ENCODE data around the gene CIDEC.

The CIDEC gene, protein sequence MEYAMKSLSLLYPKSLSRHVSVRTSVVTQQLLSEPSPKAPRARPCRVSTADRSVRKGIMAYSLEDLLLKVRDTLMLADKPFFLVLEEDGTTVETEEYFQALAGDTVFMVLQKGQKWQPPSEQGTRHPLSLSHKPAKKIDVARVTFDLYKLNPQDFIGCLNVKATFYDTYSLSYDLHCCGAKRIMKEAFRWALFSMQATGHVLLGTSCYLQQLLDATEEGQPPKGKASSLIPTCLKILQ

DNA sequence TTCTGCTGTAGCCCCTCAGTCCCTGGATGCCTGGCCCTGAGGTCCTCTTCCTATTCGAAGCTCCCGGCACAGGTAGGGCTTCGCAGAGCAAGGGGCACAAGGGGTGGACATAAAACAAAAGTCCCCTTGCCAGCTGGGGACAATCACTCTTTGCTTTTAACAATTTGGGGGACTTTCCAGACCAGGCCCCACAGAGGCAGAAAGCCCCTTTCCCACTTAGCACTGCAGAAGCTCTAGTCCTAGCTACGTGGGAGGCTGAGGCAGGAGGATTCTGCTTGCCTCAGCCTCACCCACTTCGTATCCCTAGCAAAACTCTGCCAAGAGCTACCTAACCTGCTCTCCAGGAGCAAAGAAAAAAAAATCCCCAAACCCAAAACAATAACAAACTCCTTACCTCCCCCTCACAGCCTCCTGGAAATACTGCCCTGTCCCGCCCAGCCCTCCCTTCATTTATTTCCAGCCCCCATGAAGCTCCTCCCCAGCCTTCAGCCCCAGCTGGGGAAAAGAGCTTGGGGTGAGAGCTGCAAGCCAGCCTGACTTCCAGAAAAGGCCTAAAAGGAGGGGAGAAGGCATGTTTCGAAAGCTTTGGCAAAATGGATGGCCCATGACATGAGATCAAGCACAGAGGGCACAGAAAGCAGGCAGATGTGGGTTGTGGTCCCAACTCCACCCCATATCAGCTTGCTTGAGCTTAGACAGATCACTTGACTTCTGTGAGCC is at the start of gene CIDEC:
Gene CIDEC, minus strand, starts transcription at position 424 of the 720 bp plus-strand sequence. CDS start 1,767 bp downstream, outside the sequence.
- no peak for TF ChIP-seq ZNF274 (IDR thresholded peaks at IDR 0.05; ENCODE audit: low read depth, low read length)
- no peak within 1 kb of the TSS for H3K4me3 ChIP-seq (ENCODE audit: low read length)

DNA sequence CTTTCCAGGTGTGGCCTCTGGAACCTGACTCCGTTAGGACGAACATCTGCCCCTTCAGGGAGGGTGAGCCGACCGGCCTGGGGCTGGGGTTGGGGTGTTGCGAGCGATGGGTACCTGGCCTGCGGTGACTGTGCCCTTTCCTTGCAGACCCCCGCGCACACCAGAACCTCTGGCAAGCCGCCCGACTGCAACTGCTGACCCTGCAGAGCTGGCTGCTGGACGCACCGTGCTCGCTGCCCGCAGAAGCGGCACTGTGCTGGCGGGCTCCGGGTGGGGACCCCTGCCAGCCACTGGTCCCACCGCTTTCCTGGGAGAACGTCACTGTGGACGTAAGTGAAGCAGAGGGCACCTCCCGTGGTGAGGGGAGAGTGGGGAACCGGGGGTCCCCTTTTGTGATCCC is 48.1 kb upstream of the CIDEC start:
- H3K4me3 ChIP-seq (ENCODE audit: low read length): no peak overlapping the region
- no peak for TF ChIP-seq ZNF274 (IDR thresholded peaks at IDR 0.05; ENCODE audit: low read depth, low read length)

DNA sequence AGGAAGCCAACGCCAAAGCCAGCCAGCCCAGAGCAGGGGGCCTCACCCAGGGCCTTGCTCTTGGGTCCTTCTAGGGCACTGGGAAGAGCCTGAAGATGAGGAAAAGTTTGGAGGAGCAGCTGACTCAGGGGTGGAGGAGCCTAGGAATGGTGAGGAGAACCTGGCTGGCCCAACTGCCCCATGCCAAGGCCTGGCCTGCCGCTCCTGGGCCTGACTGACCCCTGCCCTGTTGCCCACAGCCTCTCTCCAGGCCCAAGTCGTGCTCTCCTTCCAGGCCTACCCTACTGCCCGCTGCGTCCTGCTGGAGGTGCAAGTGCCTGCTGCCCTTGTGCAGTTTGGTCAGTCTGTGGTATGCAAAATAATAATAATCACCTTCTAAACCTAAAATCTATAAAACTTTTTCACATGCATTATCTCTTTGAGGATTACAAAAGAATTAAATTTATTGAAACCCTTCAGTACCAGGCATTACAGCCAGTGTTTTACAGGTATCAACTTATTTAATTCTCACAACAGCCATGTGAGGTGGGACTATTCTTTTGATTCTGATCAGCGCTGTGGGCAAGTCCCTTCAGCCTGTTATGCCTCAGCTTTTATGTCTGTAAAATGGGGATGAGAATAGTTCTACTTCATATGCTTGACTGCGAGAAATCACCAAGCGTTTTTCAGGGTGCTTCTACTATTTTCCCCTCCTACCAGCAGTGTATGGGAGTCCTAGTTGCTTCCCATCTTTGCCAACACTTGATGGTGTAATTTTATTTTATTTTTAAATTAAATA is 38.4 kb upstream of the CIDEC start:
- no peak overlapping the region for H3K4me3 ChIP-seq (ENCODE audit: low read length)
- no peak for TF ChIP-seq ZNF274 (IDR thresholded peaks at IDR 0.05; ENCODE audit: low read depth, low read length)

DNA sequence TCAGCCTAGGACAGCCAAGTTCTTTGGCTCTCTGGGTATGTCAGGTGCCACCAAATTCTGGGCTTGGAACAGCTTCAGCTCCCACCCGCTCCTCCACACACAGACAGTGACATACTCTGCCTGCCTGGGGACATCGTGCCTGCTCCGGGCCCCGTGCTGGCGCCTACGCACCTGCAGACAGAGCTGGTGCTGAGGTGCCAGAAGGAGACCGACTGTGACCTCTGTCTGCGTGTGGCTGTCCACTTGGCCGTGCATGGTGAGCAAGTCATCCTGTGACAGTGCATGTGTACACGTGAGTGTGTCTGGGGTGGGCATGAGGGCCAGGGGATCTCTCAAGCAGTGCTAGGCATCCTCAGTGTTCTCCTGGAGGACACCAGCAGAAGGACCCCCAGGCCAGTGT is 37.8 kb upstream of the CIDEC start:
- no peak overlapping the region for H3K4me3 ChIP-seq (ENCODE audit: low read length)
- no peak for TF ChIP-seq ZNF274 (IDR thresholded peaks at IDR 0.05; ENCODE audit: low read depth, low read length)

DNA sequence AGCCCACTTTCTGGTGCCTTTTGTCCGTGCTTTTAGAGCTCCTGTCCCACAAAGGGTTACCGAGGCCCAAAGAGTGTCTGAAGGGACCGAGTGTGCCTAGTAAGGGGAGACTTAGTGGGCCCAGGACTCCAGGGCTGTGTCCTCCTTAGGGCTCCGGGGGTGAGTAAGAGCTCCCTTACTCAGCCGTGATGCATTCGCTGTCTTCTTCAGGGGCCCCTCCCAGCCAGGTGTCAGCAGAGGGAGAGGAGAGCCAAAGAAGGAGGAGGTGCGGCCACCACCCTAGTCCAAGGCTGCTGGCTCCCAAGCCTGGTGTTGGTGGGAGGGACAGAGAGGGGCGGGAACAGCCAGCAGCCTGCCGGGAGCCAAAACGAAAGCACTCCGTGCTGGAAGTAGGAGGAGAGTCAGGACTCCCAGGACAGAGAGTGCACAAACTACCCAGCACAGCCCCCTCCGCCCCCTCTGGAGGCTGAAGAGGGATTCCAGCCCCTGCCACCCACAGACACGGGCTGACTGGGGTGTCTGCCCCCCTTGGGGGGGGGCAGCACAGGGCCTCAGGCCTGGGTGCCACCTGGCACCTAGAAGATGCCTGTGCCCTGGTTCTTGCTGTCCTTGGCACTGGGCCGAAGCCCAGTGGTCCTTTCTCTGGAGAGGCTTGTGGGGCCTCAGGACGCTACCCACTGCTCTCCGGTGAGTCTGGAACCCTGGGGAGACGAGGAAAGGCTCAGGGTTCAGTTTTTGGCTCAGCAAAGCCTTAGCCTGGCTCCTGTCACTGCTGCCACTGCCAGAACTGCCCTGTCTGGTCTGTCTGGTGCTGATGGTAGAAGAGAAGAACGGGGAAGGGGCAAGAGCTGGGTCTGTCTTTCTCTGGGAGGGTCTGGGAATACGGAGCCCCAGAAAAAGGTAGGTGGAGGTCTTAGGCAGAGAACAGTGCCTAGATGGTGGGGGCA is 37.0 kb upstream of the CIDEC start, which contains the start of gene IL17RC:
Gene IL17RC, plus strand, starts transcription at position 365 of the 947 bp plus-strand sequence. Its CDS starts 218 bp downstream, at position 583.
- no peak for TF ChIP-seq ZNF274 (IDR thresholded peaks at IDR 0.05; ENCODE audit: low read depth, low read length)
- no peak within 1 kb of the TSS; the same call in 1 of the 2 replicates for H3K4me3 ChIP-seq (ENCODE audit: low read length)

DNA sequence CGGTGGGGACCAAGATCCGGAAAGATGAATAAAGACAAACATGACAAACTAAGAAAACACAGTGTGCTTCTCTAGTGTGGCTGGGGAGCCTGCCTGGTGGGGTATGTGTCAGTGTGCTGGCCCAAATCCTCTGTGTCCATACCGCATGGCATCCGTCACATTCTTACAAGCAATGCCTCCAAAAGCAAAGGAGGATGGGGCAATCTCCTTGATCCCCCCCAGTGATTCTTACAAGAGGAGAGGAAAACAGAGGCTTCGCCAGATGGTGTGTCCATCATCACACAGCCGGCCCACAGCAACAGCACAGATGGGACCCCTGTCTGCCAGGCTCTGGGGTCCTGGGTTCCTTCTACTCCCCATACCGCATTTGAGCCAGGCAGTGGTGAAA is 36.3 kb upstream of the CIDEC start:
- no peak for TF ChIP-seq ZNF274 (IDR thresholded peaks at IDR 0.05; ENCODE audit: low read depth, low read length)
- H3K4me3 ChIP-seq (ENCODE audit: low read length): no peak overlapping the region; the same call in 1 of the 2 replicates

DNA sequence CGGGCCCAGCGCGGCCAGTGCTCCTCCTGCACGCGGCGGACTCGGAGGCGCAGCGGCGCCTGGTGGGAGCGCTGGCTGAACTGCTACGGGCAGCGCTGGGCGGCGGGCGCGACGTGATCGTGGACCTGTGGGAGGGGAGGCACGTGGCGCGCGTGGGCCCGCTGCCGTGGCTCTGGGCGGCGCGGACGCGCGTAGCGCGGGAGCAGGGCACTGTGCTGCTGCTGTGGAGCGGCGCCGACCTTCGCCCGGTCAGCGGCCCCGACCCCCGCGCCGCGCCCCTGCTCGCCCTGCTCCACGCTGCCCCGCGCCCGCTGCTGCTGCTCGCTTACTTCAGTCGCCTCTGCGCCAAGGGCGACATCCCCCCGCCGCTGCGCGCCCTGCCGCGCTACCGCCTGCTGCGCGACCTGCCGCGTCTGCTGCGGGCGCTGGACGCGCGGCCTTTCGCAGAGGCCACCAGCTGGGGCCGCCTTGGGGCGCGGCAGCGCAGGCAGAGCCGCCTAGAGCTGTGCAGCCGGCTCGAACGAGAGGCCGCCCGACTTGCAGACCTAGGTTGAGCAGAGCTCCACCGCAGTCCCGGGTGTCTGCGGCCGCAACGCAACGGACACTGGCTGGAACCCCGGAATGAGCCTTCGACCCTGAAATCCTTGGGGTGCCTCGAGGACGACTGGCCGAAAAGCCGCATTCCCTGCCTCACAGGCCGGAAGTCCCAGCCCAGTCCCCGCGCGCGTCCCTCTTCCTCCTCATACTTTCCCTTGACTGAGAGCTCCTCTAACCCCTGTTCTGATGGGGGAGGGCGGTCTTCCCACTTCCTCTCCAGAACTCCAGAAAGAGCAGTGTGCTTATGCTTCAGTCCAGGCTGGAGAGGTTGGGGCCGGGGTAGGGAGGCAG is 35.4 kb upstream of the CIDEC start:
- H3K4me3 ChIP-seq (ENCODE audit: low read length): peak overlapping the region; percentile 45; the same call in 1 of the 2 replicates
- no peak for TF ChIP-seq ZNF274 (IDR thresholded peaks at IDR 0.05; ENCODE audit: low read depth, low read length)

DNA sequence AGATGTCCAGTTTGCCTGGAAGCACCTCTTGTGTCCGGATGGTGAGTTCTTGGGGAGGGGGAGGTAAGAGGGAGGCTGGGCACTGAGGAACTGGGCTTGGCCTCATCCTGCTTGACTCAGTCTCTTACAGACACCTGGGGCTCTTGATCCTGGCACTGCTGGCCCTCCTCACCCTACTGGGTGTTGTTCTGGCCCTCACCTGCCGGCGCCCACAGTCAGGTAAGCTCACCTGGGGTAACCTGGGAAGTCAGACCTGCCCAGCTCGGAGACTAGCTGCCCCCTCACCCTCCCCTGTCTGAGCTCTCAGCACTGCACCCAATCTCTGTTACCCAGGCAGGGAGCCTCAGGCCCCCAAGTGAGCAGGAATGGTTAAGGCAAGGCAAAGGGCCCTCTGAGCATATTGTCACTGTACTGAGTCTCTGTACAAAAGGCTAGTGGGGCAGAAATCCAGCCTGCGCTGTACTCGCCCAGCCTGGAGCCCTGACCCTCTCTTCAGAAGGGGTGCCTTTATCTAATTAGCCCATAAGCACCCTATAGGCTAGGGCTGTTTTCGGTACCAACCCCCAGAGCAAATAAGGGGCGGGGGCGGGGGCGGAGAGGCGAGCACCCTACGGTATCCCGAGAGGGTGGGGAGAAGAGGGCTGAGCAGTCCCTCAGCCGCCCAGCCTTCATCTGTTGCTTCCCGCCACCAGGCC is 34.7 kb upstream of the CIDEC start:
- H3K4me3 ChIP-seq (ENCODE audit: low read length): no peak overlapping the region; the same call in 1 of the 2 replicates
- TF ChIP-seq ZNF274 (IDR thresholded peaks at IDR 0.05; ENCODE audit: low read depth, low read length): no peak

DNA sequence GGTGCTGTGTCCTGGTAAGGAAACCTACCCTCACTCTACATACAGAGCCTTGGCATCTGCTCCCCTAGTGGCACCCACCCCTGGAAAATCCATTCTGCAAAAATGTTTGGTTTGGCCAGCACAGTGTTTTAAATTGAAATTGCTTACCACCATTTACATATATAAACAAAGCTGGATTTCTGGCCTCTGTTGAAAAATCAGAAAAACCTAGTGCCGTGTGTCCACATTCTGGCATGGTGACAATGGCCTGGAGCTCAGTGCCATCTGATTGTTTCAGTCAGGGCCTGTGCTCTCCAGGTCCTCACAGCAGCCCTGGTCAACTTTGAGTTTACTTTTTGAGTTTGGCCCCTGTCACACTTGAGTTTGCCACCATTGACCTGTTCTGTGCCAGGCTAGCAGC is 34.0 kb upstream of the CIDEC start:
- no peak for TF ChIP-seq ZNF274 (IDR thresholded peaks at IDR 0.05; ENCODE audit: low read depth, low read length)
- no peak overlapping the region for H3K4me3 ChIP-seq (ENCODE audit: low read length)

DNA sequence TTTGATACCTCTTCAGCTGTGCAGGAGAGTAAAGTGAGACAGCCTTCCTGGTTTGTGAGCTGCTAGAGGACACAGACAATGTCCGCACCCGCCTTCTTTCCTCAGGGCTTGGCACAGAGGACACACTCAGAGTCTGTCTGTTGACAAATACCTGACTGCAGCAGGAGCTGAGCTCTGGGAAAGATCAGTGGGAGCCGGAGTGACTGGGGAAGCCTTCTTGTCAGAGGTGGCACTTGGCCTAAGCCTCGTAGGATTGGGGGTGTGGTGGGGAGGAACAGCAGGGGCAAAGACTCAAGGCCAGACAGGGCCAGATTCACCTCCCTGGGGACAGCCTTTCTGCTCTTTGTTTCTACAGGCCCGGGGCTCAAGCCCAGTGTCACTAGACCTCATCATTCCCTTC is 33.5 kb upstream of the CIDEC start:
- H3K4me3 ChIP-seq (ENCODE audit: low read length): no peak overlapping the region
- TF ChIP-seq ZNF274 (IDR thresholded peaks at IDR 0.05; ENCODE audit: low read depth, low read length): no peak

DNA sequence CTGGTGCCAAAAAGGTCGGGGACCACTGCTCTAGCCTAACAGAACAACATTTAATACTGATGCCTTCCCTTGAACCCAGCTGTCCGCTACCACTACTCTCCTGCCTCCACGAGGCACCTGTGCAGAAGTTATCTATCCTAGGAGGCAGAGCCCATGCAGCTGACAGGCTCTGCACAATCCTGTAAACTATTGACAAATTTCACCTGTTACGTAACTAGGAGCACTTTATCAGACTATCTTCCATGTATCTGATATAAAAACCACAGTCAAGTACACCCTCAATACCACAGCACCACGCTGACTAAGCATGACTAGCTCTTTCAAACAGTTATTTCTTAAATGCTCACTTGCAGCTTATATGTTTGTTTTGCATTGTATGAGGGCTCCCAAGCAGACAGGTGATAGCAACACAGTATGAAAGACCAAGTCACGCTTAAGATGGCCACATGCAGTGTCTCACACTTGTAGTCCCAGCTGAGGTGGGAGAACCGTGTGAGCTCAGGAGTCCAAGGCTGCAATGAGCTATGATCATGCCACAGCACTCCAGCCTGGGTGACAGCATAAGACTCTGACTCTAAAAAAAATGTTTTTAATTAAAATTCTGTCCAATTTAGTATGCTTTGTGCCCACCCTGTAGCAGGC is 32.4 kb upstream of the CIDEC start:
- no peak for TF ChIP-seq ZNF274 (IDR thresholded peaks at IDR 0.05; ENCODE audit: low read depth, low read length)
- no peak overlapping the region for H3K4me3 ChIP-seq (ENCODE audit: low read length)

DNA sequence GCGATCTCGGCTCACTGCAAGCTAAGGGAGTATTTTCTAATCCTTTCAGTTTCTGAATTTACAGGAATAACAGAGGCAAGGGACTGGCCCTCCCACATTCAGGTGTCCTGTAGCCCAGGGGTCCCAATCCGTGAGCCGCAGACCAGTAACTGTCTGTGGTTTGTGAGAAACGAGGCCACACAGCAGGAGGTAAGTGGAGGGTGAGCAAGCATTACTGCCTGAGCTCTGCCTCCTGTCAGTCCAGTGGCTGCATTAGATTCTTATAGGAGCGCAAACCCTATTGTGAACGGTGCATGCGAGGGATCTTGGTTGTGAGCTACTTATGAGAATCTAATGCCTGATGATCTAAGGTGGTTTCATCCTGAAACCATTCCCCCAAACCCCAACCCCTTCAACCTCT is 31.8 kb upstream of the CIDEC start:
- no peak overlapping the region for H3K4me3 ChIP-seq (ENCODE audit: low read length)
- TF ChIP-seq ZNF274 (IDR thresholded peaks at IDR 0.05; ENCODE audit: low read depth, low read length): no peak

Measured in GM08714 (cell line).